Limb (tissue), 2 donors: ENCODE measurements around the gene RPL13.
"Not testable (repeated sequence)": the region's sequence is repeated elsewhere in the genome, so short reads cannot be mapped to it uniquely, and the experiment has no call there.

Experiments used
- DNase-seq, 2 donors: peaks; one replicate each; pipeline ENCODE4 v3.0.0-alpha.2; 2016; ENCODE audit errors: extremely low spot score in 2 of 2

RPL13 gene

GRCh38 chr16:89576153-89577054, 15.9 kb downstream of the RPL13 start:
- no peak for DNase-seq

- no peak for DNase-seq
Observed at GRCh38 chr16:89577055-89577759, 16.7 kb downstream of the RPL13 start.

DNA sequence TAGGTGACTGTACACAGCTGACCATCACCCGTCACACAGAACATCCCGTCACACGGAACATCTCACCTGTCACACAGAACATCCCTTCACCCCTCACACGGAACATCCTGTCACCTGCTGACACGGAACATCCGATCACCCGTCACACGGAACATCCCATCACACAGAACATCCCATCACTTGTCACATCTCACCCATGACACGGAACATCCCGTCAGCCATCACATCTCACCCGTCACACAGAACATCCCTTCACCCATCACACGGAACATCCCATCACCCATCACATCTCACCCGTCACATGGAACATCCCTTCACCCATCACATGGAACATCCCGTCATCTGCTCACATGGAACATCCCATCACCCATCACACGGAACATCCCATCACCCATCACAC, 18.9 kb downstream of the RPL13 start:
- no peak for DNase-seq

- DNase-seq = no peak
Observed at GRCh38 chr16:89581045-89581695, 20.7 kb downstream of the RPL13 start.

DNA sequence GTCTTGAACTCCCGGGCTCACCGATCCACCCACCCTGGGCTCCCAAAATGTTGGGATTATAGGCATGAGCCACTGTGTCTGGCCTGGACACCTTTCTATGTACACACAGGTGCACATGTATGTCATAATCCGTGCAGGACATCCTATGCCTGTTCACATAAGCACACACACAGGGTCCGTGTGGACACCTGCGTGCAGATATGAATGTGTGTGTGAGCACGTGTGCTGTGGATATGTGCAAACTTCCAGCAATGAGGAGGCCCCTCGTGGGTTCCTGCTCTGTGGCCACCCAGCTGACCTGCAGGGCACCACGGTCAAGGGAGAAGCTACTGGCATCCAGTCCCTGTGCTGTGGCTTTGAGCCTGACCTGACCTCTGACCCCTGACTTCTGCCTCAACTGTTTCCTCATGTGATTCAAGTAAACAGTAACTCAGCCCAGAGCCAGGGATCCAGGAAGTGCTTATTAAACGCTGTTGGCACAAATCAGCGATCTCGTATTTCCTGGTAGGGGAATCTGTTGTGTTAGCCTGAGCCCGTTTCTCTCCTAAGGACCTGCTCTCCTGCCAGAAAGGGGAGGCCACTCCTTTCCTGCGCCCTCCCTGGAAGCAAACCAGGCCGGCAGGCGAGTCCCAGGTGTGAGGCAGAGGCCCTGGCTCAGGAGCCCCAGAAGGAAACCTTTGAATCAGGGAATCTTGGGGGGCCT, 21.5 kb downstream of the RPL13 start:
- DNase-seq = no peak

- no peak for DNase-seq
Observed at GRCh38 chr16:89582614-89583196, 22.2 kb downstream of the RPL13 start.

GRCh38 chr16:89583197-89583894, 22.9 kb downstream of the RPL13 start:
- no peak for DNase-seq

GRCh38 chr16:89583895-89584644, 23.6 kb downstream of the RPL13 start:
- no peak for DNase-seq

- no peak for DNase-seq
Observed at GRCh38 chr16:89584768-89585549, 24.5 kb downstream of the RPL13 start.

DNA sequence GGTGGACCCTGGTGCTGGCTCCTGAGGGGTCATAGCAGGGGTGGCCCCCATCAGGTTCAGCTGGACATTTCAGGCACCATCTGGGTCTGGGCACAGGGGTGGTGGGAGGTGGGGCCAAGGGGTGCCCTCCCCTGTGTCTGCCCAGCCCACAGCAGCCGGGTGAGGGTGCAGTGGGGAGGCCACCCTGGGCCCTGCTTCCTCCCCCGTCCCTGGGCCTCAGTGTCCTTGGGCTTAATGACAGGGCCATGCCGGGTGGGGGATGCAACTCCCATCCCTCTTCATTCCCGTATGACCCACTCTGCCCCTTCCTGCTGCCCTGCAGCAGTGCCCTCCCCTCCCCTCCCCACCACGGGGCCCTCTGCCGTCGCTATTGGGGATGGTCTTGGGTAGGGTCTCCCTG, 25.7 kb downstream of the RPL13 start:
- no peak for DNase-seq

DNA sequence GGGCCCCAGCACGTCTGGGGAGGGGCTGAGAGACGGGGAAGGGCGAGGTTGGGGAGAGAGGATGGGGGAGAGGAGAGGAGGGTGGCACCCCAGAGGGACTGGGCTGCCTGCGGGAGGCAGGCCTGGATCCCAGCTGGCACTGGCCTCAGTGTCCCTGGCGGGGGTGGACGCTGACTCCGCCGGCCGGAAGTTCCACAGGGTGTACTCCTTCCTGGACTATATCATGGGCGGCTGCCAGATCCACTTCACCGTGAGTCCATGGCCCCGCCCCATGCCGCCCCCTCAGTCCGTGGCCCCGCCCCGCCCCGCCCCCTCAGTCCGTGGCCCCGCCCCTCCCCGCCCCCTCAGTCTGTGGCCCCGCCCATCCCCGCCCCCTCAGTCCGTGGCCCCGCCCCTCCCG, 26.4 kb downstream of the RPL13 start:
- no peak for DNase-seq

DNA sequence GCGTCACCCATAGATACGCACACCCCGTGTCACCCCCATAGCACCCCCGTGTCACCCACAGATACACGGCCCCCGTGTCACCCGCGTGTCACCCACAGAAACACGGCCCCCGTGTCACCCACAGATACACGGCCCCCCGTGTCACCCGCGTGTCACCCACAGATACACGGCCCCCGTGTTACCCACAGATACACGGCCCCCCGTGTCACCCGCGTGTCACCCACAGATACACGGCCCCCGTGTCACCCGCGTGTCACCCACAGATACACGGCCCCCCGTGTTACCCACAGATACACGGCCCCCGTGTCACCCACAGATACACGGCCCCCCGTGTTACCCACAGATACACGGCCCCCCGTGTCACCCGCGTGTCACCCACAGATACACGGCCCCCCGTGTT, 27.2 kb downstream of the RPL13 start:
- DNase-seq = not testable (repeated sequence)

- no peak for DNase-seq
Observed at GRCh38 chr16:89588413-89589109, 28.1 kb downstream of the RPL13 start.

DNA sequence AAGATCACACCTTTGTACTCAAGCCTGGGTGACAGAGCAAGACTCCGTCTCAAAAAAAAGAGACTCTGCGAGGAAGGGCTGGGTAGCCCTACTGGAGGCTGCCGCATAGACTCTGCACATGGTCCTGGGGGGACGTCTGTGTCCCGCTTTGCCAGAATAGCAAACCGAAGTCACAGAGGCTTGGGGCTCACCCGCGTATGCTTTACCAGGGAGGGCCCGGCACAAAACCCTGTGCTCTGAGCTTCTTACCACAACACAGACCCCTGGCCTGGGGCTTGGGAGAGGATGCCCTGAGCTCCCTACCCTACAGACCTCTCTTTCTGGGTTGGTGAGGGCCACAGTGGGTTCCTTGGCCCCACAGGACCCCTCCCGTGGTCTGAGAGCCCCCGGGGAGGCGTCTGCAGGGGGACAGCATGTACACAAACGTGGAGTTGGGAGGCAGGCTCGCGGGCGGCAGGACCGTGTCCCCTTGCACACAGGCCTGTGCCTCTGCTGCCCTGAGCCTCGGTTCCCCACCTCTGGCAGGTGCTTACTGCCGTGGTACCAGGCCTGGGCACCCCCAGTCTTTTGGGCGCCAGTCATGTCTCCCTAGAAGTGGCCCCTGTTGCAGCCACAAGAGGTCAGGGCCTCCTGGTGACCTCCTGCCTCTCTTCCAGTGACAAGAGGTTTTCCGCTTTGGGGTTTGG, 28.9 kb downstream of the RPL13 start:
- DNase-seq = no peak

- DNase-seq = no peak
Observed at GRCh38 chr16:89593841-89594240, 33.4 kb downstream of the RPL13 start.

DNA sequence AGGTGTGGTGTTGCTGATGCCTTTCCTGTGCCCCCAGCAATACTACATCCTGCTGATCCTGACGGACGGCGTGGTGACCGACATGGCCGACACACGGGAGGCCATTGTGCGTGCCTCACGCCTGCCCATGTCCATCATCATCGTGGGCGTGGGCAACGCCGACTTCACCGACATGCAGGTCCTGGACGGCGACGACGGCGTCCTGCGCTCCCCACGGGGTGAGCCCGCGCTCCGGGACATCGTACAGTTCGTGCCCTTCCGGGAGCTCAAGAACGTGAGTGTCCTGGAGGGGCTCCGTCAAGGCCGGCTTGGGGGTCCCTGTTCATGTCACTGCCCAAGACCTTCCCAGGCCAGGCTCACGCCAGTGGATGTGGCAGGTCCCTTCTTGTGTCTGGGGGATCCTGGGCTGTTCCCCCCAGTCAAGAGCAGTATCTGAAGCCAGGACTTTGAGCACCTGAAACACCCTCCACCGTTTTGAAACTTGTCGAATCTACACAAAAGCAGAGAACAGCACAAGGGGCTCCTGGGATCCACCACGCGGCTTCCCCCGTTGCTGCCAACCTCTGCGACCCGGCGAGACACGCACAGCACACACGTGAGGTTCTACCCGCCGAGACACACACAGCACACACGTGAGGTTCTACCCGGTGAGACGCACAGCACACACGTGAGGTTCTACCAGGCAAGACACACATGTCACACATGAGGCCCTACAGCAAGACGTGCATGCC, 35.0 kb downstream of the RPL13 start:
- DNase-seq = no peak

DNA sequence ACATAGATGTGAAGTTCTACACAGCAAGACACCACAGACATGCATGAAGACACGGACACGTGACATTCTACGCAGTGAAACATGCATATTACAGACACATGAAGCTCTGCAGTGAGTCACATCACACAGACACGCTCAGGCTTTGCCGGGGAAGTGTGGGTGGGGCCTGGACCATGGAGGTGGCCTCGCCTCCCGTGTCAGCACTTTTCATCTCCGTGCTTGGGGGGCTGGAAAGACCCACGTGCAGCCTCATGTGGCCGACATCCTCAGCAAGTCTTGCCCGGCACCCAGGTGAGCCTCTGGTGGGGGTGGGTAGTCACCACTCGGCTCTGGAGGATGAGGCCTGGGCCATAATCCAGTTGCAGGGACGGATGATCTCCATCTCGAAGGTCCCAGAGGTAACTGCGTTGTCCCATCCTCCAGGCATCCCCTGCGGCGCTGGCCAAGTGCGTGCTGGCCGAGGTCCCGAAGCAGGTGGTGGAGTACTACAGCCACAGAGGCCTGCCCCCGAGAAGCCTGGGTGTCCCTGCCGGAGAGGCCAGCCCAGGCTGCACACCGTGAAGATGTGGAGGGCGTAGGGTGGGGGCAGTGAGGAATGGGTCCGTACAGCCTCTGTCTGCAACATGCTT, 35.7 kb downstream of the RPL13 start:
- DNase-seq = no peak
